ENCODE data around the gene PIGK. TPM values are rescaled to one million over a fixed set of nuclear protein-coding genes. Genes with fewer than 3 reads are reported as not detected.

Gene PIGK
- polyA plus RNA-seq, 3 donors: 4.0 to 24.7 (median 19.4) TPM

DNA sequence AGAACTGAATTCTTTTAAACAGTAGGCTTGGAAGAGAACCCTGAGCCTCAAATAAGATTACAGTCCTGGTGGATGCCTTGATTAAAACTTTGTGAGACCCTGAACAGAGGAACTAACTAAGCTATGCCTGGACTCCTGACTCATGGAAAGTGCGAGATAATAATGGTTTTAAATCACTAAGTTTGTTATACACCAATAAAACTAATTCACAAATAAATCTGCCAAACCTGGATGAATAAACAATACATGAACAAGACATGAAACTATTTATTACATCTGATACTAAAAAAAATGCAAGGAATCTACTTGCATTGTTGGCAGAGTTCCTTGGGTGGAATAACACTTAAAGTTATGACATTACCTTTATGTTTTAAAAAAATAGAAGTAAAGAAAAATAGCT, 118.4 kb downstream of the PIGK start:
- Histone ChIP-seq H3K4me2 (replicated peaks; ENCODE audit: extremely low read depth, low read length, poor library complexity, severe bottlenecking) (no peak overlapping the region), H3K36me3 (replicated peaks in 1 of 2; ENCODE audit: control insufficient read depth in 1 of 2, insufficient read depth in 2 of 2, low read length in 2 of 2) (no peaks in the 10 kb centered on the region), H3K9me3 (replicated peaks in 1 of 2; ENCODE audit: control insufficient read depth in 1 of 2, insufficient read depth in 1 of 2, low read length in 2 of 2) (no peaks in the 10 kb centered on the region), H3K4me3 (replicated peaks in 1 of 3; ENCODE audit: low read depth in 2 of 3, low read length in 3 of 3) (no peak overlapping the region), H3K79me2 (ENCODE audit: insufficient read depth, low read length) (no peaks in the 10 kb centered on the region), H4K20me1 (ENCODE audit: insufficient read depth, low read length) (no peaks in the 10 kb centered on the region), H3K4me1 (ENCODE audit: control insufficient read depth in 1 of 2, insufficient read depth in 2 of 2, low read length in 2 of 2) (no peaks in the 10 kb centered on the region), H3K27me3 (ENCODE audit: control insufficient read depth in 2 of 2, insufficient read depth in 2 of 2, low read length in 2 of 2) (no peaks in the 10 kb centered on the region), H3K9ac (ENCODE audit: insufficient read depth, low read length, poor library complexity, severe bottlenecking) (no peak overlapping the region), H2AFZ (ENCODE audit: insufficient read depth, low read depth, low read length, poor library complexity, severe bottlenecking) (no peak overlapping the region), H3K27ac (ENCODE audit: low read depth in 1 of 2, low read length in 2 of 2) (no peak overlapping the region)
- peaks cover 0 to 2% (median 0%) of the 10 kb centered on the region in 7 donors for H3K9me3 Mint-ChIP-seq
- intact Hi-C loops (cut with micrococcal nuclease): no loop called here
- DNase-seq: no peak
- TF ChIP-seq, protein P1, sequence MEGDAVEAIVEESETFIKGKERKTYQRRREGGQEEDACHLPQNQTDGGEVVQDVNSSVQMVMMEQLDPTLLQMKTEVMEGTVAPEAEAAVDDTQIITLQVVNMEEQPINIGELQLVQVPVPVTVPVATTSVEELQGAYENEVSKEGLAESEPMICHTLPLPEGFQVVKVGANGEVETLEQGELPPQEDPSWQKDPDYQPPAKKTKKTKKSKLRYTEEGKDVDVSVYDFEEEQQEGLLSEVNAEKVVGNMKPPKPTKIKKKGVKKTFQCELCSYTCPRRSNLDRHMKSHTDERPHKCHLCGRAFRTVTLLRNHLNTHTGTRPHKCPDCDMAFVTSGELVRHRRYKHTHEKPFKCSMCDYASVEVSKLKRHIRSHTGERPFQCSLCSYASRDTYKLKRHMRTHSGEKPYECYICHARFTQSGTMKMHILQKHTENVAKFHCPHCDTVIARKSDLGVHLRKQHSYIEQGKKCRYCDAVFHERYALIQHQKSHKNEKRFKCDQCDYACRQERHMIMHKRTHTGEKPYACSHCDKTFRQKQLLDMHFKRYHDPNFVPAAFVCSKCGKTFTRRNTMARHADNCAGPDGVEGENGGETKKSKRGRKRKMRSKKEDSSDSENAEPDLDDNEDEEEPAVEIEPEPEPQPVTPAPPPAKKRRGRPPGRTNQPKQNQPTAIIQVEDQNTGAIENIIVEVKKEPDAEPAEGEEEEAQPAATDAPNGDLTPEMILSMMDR (IDR thresholded peaks at IDR 0.05): no peak
- peaks cover 0 to 8% of the 10 kb centered on the region in 2 donors for H3K36me3 Mint-ChIP-seq
- H3K4me3 Mint-ChIP-seq: no peak overlapping the region
- H3K27ac Mint-ChIP-seq: no peak overlapping the region
- no peaks in the 10 kb centered on the region for H3K27me3 Mint-ChIP-seq (ENCODE audit: low read depth in 3 of 3)
- H3K4me1 Mint-ChIP-seq: no peaks in the 10 kb centered on the region
- no CpG with 5 or more reads among the region's 1 CpG for WGBS (ENCODE audit: insufficient coverage)

DNA sequence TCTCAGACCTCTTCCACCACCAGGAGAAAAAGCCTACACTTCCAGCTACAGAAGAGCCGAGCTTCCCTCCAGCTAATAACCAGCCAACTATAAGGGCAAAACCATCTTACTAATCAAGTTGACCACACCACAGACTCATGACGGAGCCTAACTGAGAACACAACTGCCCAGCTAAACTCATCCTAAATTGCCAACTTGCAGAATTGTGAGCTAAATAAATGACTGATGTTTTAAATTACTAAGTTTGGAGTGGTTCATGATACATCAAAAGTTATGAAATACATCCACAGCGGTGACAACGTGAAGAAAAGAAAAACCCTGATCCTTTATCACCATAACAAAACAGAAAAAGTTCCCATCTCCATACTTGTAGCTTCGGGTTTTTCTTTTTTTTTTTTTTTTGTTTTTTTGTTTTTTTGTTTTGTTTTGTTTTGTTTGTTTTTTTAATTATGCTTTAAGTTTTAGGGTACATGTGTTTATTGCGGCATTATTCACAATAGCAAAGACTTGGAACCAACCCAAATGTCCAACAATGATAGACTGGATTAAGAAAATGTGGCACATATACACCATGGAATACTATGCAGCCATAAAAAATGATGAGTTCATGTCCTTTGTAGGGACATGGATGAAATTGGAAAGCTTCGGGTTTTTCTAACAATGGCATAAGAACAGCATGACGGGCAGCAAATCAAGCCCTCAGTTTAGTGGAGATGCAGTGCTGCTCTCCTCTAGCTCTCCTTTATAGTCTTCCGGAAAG, 122.6 kb downstream of the PIGK start:
- H3K4me2 ChIP-seq (replicated peaks; ENCODE audit: extremely low read depth, low read length, poor library complexity, severe bottlenecking): no peak overlapping the region
- H3K9me3 Mint-ChIP-seq: no peaks in the 10 kb centered on the region
- no peak overlapping the region for H3K27ac ChIP-seq (ENCODE audit: low read depth in 1 of 2, low read length in 2 of 2)
- H2AFZ ChIP-seq (ENCODE audit: insufficient read depth, low read depth, low read length, poor library complexity, severe bottlenecking): no peak overlapping the region
- H3K4me3 Mint-ChIP-seq: no peak overlapping the region
- H3K4me3 ChIP-seq (replicated peaks in 1 of 3; ENCODE audit: low read depth in 2 of 3, low read length in 3 of 3): no peak overlapping the region
- peaks cover 0 to 2% of the 10 kb centered on the region in 2 donors for H3K36me3 Mint-ChIP-seq
- H3K36me3 ChIP-seq (replicated peaks in 1 of 2; ENCODE audit: control insufficient read depth in 1 of 2, insufficient read depth in 2 of 2, low read length in 2 of 2): no peaks in the 10 kb centered on the region
- H3K27me3 ChIP-seq (ENCODE audit: control insufficient read depth in 2 of 2, insufficient read depth in 2 of 2, low read length in 2 of 2): no peaks in the 10 kb centered on the region
- H3K27me3 Mint-ChIP-seq (ENCODE audit: low read depth in 3 of 3): no peaks in the 10 kb centered on the region
- H3K9ac ChIP-seq (ENCODE audit: insufficient read depth, low read length, poor library complexity, severe bottlenecking): no peak overlapping the region
- 50% methylated on average over 2 of the region's 9 CpGs for WGBS (ENCODE audit: insufficient coverage)
- H3K9me3 ChIP-seq (replicated peaks in 1 of 2; ENCODE audit: control insufficient read depth in 1 of 2, insufficient read depth in 1 of 2, low read length in 2 of 2): no peaks in the 10 kb centered on the region
- DNase-seq: no peak
- H3K4me1 Mint-ChIP-seq: no peaks in the 10 kb centered on the region
- no peaks in the 10 kb centered on the region for H4K20me1 ChIP-seq (ENCODE audit: insufficient read depth, low read length)
- H3K79me2 ChIP-seq (ENCODE audit: insufficient read depth, low read length): no peaks in the 10 kb centered on the region
- TF ChIP-seq, protein P1 (IDR thresholded peaks at IDR 0.05): no peak
- H3K4me1 ChIP-seq (ENCODE audit: control insufficient read depth in 1 of 2, insufficient read depth in 2 of 2, low read length in 2 of 2): no peaks in the 10 kb centered on the region
- no peak overlapping the region for H3K27ac Mint-ChIP-seq
- intact Hi-C loops (cut with micrococcal nuclease): no loop called here
